Panc1 (cell line): ENCODE measurements around the gene RNF130. TPM values are rescaled to one million over a fixed set of nuclear protein-coding genes. Genes with fewer than 3 reads are reported as not detected.

Experiments
- ATAC-seq: fragments of 200-7000 bp; cut with Tn5 transposase; 2 replicates; pipeline ENCODE4 v1.9.1; 2020; ENCODE audit warnings: mild to moderate bottlenecking, moderate library complexity
- BruUV-seq: library from RNA; stranded (reverse); fragments of 400-500 nt; replicated peaks from 2 replicates; lab custom pipeline; 2021; lab: Mats Ljungman, UMichigan
- CTCF ChIA-PET: fragments of 300-600 bp; sonication (Branson Sonifier 250); formaldehyde crosslinking; loops from one replicate; lab custom pipeline; 2022; ENCODE audit warnings: antibody characterized with exemption; lab: Charles Lee
- POLR2A ChIA-PET: fragments of 300-600 bp; sonication (Branson Sonifier 250); formaldehyde crosslinking; loops from one replicate; lab custom pipeline; 2022; ENCODE audit warnings: antibody characterized with exemption; lab: Charles Lee
- DNase-seq: peaks from one replicate; pipeline ENCODE4 v3.0.0-alpha.2; 2010; ENCODE audit warnings: low read depth, low spot score
- H3K27ac ChIP-seq: 2 replicates; pipeline ENCODE4 v1.5.1; 2011; ENCODE audit warnings: mild to moderate bottlenecking, low read length, inconsistent platforms
- H3K27me3 ChIP-seq: fragments of 200-500 bp; sonication (Bioruptor generic); 2 replicates; pipeline ENCODE4 v1.6.0; 2014; ENCODE audit warnings: low read length, inconsistent platforms; ENCODE audit not compliant: control insufficient read depth, insufficient read depth
- H3K36me3 ChIP-seq: fragments of 200-500 bp; sonication (Bioruptor generic); 2 replicates; pipeline ENCODE4 v1.5.1; 2014; ENCODE audit warnings: inconsistent platforms, mild to moderate bottlenecking, low read length, moderate library complexity; ENCODE audit not compliant: control insufficient read depth, insufficient read depth
- H3K4me1 ChIP-seq: 2 replicates; pipeline ENCODE4 v1.5.1; 2011; ENCODE audit warnings: inconsistent platforms, mild to moderate bottlenecking, low read length, moderate library complexity; ENCODE audit not compliant: control insufficient read depth, insufficient read depth
- H3K4me3 ChIP-seq, 2 experiments: 2 replicates each; pipeline ENCODE4 v1.5.1; 2011 to 2012; ENCODE audit warnings: low read depth in 2 of 2, low read length in 2 of 2, mild to moderate bottlenecking in 2 of 2, inconsistent platforms in 1 of 2, moderate library complexity in 1 of 2
- H3K9me3 ChIP-seq: fragments of 200-500 bp; sonication (Bioruptor generic); 2 replicates; pipeline ENCODE4 v1.5.1; 2014; ENCODE audit warnings: low read depth, mild to moderate bottlenecking, inconsistent platforms, low read length, moderate library complexity; ENCODE audit not compliant: control insufficient read depth, insufficient read depth
- CTCF ChIP-seq: fragments of 450-650 bp; IDR thresholded peaks from 2 replicates; pipeline ENCODE4 v1.5.1; 2017; ENCODE audit warnings: mild to moderate bottlenecking
- POLR2AphosphoS5 ChIP-seq: IDR thresholded peaks from 2 replicates; pipeline ENCODE4 v1.6.1; 2012; ENCODE audit warnings: mild to moderate bottlenecking, low read depth, low read length, moderate library complexity
- REST ChIP-seq, 2 experiments: IDR thresholded peaks; 2 replicates each; pipeline ENCODE4 v1.6.1; 2011 to 2012; ENCODE audit warnings: low read depth in 2 of 2, control low read depth in 1 of 2, low read length in 1 of 2, mild to moderate bottlenecking in 1 of 2, moderate library complexity in 1 of 2; ENCODE audit not compliant: insufficient read depth in 1 of 2
- SIN3A ChIP-seq: IDR thresholded peaks from 2 replicates; pipeline ENCODE4 v1.6.1; 2012; ENCODE audit warnings: low read depth, mild to moderate bottlenecking, low read length, moderate library complexity, borderline replicate concordance; ENCODE audit not compliant: insufficient read depth
- TCF7L2 ChIP-seq: IDR thresholded peaks from 2 replicates; pipeline ENCODE4 v1.6.1; 2011; ENCODE audit warnings: mild to moderate bottlenecking, low read depth, low read length, inconsistent platforms
- in situ Hi-C: cut with HindIII; loops from 2 replicates; pipeline ENCODE4 v1.10.0; 2016; ENCODE audit warnings: low sequenced_read_pairs, low pct_unique_long_range_greater_than_20kb
- intact Hi-C: fragments of 100-400 bp; cut with micrococcal nuclease; formaldehyde crosslinking; loops from one replicate; pipeline ENCODE4 v1.10.0; 2022; ENCODE audit not compliant: unreplicated experiment
- total RNA-seq: library from RNA; stranded (reverse); gene quantifications from one replicate; pipeline ENCODE4 v1.2.1, GENCODE V29; 2021; ENCODE audit not compliant: unreplicated experiment

RNF130 gene
- total RNA-seq, 1 experiment from 2014 or later = 73.1 TPM

GRCh38 chr5:180083529-180084060, 12.0 kb upstream of the RNF130 start:
- ATAC-seq (no peak), DNase-seq (no peak)
- no peaks in the 10 kb centered on the region for H3K36me3 ChIP-seq
- ChIA-PET CTCF (no interaction called here), POLR2A (no interaction called here)
- H3K27me3 ChIP-seq = no peaks in the 10 kb centered on the region; the same call in 1 of the 2 replicates
- BruUV-seq = no TSS peak
- no peaks in the 10 kb centered on the region for H3K4me1 ChIP-seq
- intact Hi-C loops (no loop called here), in situ Hi-C loops (no loop called here)
- H3K4me3 ChIP-seq = no peak overlapping the region
- TF ChIP-seq REST (IDR thresholded peaks at IDR 0.05; ENCODE audit: insufficient read depth in 1 of 2, low read depth in 2 of 2, low read length in 1 of 2) = no peak
- TF ChIP-seq TCF7L2 = no peak
- no peak for TF ChIP-seq POLR2AphosphoS5
- no peak for TF ChIP-seq SIN3A
- no peak for TF ChIP-seq CTCF
- H3K9me3 ChIP-seq = no peaks in the 10 kb centered on the region
- no peak overlapping the region for H3K27ac ChIP-seq

- in situ Hi-C loops = no loop called here
These were observed 11.3 kb upstream of the RNF130 start for GRCh38 chr5:180082633-180083420.

More at GRCh38 chr5:180082633-180083420, 11.3 kb upstream of the RNF130 start:
- DNase-seq = no peak
- POLR2A ChIA-PET = no interaction called here
- Histone ChIP-seq H3K4me1 (no peaks in the 10 kb centered on the region), H3K4me3 (no peak overlapping the region), H3K36me3 (no peaks in the 10 kb centered on the region), H3K27ac (no peak overlapping the region), H3K9me3 (no peaks in the 10 kb centered on the region), H3K27me3 (no peaks in the 10 kb centered on the region; the same call in 1 of the 2 replicates)
- no peak for ATAC-seq
- TF ChIP-seq CTCF = no peak
- TF ChIP-seq POLR2AphosphoS5 = no peak
- no peak for TF ChIP-seq TCF7L2
- TF ChIP-seq SIN3A = no peak
- TF ChIP-seq REST (IDR thresholded peaks at IDR 0.05; ENCODE audit: insufficient read depth in 1 of 2, low read depth in 2 of 2, low read length in 1 of 2) = no peak
- BruUV-seq = no TSS peak
- CTCF ChIA-PET = no interaction called here
- intact Hi-C loops = no loop called here
